K562 (cell line): ENCODE results near the gene PCYT1A. TPM values are rescaled to one million over a fixed set of nuclear protein-coding genes. Genes with fewer than 3 reads are reported as not detected.

ENCODE experiments used
- ATAC-seq: fragments of 200-7000 bp; cut with Tn5 transposase; 3 replicates; pipeline ENCODE4 v1.9.1; 2020; ENCODE audit warnings: moderate library complexity
- Bru-seq: library from RNA; stranded (reverse); fragments of 400-500 nt; gene quantifications from one replicate; lab custom pipeline; 2021; lab: Mats Ljungman, UMichigan
- BruChase-seq, 2 experiments: library from RNA; stranded (reverse); fragments of 400-500 nt; gene quantifications; one replicate each; lab custom pipeline; 2021; lab: Mats Ljungman, UMichigan
- BruUV-seq: library from RNA; stranded (reverse); fragments of 400-500 nt; replicated peaks from 2 replicates; lab custom pipeline; 2021; lab: Mats Ljungman, UMichigan
- CTCF ChIA-PET: fragments of 300-600 bp; formaldehyde crosslinking; extraction: SDS; loops from one replicate; lab custom pipeline; 2021; ENCODE audit warnings: low intra/inter-chr PET ratio; lab: Yijun Ruan, JAX
- POLR2A ChIA-PET: fragments of 300-600, 350-650 bp; sonication (Branson Sonifier 250); formaldehyde crosslinking; extraction: SDS; loops from one replicate; lab custom pipeline; 2021; ENCODE audit warnings: antibody characterized with exemption, inconsistent platforms; lab: Yijun Ruan, JAX
- DNase-seq, 4 experiments: peaks; one replicate each; pipeline versions ENCODE4 v3.0.0 to v3.0.0-alpha.2; 2011 to 2018; ENCODE audit warnings: low spot score in 3 of 4, mixed read lengths in 3 of 4; ENCODE audit errors: extremely low read depth in 1 of 4
- FAIRE-seq: peaks from 2 replicates; lab custom pipeline; 2011; peaks lifted over from hg19 to GRCh38; lab: Jason Lieb, UNC
- H2AFZ ChIP-seq: 2 replicates; pipeline ENCODE4 v1.6.0; 2011; ENCODE audit warnings: low read depth, low read length, control low read depth, inconsistent platforms
- H3K27ac ChIP-seq: fragments of 200-600 bp; 3 replicates; pipeline ENCODE4 v1.8.0; 2011; ENCODE audit warnings: low read depth, mild to moderate bottlenecking, control low read depth, inconsistent platforms, low read length, moderate library complexity, mixed read lengths; ENCODE audit errors: extremely low read depth
- H3K27me3 ChIP-seq, 2 experiments: fragments of 300-600 bp in 1 of 2; 2 replicates in 1 of 2; 3 replicates in 1 of 2; pipeline versions ENCODE4 v1.6.0 to v1.8.0; 2011; ENCODE audit warnings: inconsistent platforms in 2 of 2, low read length in 2 of 2, mild to moderate bottlenecking in 1 of 2, mixed read lengths in 1 of 2, moderate library complexity in 1 of 2; ENCODE audit not compliant: control insufficient read depth in 2 of 2, insufficient read depth in 2 of 2
- H3K36me3 ChIP-seq: fragments of 300-600 bp; 3 replicates; pipeline ENCODE4 v1.8.0; 2011; ENCODE audit warnings: mild to moderate bottlenecking, low read length, inconsistent platforms; ENCODE audit not compliant: control insufficient read depth, insufficient read depth
- H3K4me1 ChIP-seq, 2 experiments: fragments of 200-600 bp in 1 of 2; replicated peaks in 1 of 2; 2 replicates in 1 of 2; 3 replicates in 1 of 2; pipeline versions ENCODE4 v1.5.1 to v1.8.0; 2011; ENCODE audit warnings: inconsistent platforms in 2 of 2, low read length in 2 of 2, mild to moderate bottlenecking in 1 of 2, mixed read lengths in 1 of 2, moderate library complexity in 1 of 2; ENCODE audit not compliant: control insufficient read depth in 2 of 2, insufficient read depth in 2 of 2
- H3K4me2 ChIP-seq: 2 replicates; pipeline ENCODE4 v1.6.1; 2011; ENCODE audit warnings: low read length, control low read depth, inconsistent platforms, mixed read lengths; ENCODE audit not compliant: insufficient read depth
- H3K4me3 ChIP-seq: fragments of 200-600 bp; sonication (generic), shearing (Covaris generic); 2 replicates; pipeline ENCODE4 v1.5.1; 2016; ENCODE audit warnings: control low read depth, inconsistent platforms
- H3K79me2 ChIP-seq: fragments of 200-600 bp; 3 replicates; pipeline ENCODE4 v1.8.0; 2011; ENCODE audit warnings: low read length, inconsistent platforms; ENCODE audit not compliant: control insufficient read depth, insufficient read depth
- H3K9ac ChIP-seq, 2 experiments: 2 replicates each; pipeline versions ENCODE4 v1.6.0 to v1.6.1; 2011; ENCODE audit warnings: low read depth in 2 of 2, low read length in 2 of 2, control low read depth in 1 of 2, inconsistent platforms in 1 of 2, mild to moderate bottlenecking in 1 of 2, mixed read lengths in 1 of 2; ENCODE audit not compliant: insufficient read depth in 1 of 2
- H3K9me1 ChIP-seq: one replicate; pipeline ENCODE4 v1.6.0; 2011; ENCODE audit warnings: inconsistent platforms, mild to moderate bottlenecking, low read length, moderate library complexity; ENCODE audit not compliant: control insufficient read depth, insufficient read depth
- H3K9me3 ChIP-seq: replicated peaks from 2 replicates; pipeline ENCODE4 v1.5.1; 2011; ENCODE audit warnings: low read depth, low read length, inconsistent platforms; ENCODE audit not compliant: control insufficient read depth, insufficient read depth
- H4K20me1 ChIP-seq: replicated peaks from 2 replicates; pipeline ENCODE4 v1.6.1; 2011; ENCODE audit warnings: low read length, inconsistent platforms, mixed read lengths; ENCODE audit not compliant: control insufficient read depth, insufficient read depth
- FOXP1 ChIP-seq: sonication (generic); formaldehyde crosslinking; IDR thresholded peaks from 2 replicates; pipeline ENCODE4 v1.8.0; 2022; ENCODE audit warnings: mild to moderate bottlenecking, missing genetic modification reagents
- LARP7 ChIP-seq: fragments of 450-650 bp; IDR thresholded peaks from 2 replicates; pipeline ENCODE4 v1.6.1; 2016
- XRCC5 ChIP-seq: fragments of 200-400 bp; formaldehyde crosslinking; IDR thresholded peaks from 2 replicates; pipeline ENCODE4 v1.6.1; 2017; ENCODE audit warnings: low read depth, mild to moderate bottlenecking, low read length
- WGBS: fragments of 100-300 bp; shearing (Covaris generic); methylation state at CpG from one replicate; pipeline ENCODE4 v1.1.6; 2016; ENCODE audit warnings: low coverage, mixed read lengths; ENCODE audit not compliant: insufficient coverage; ENCODE audit errors: missing lambda C conversion rate; 5-methylcytosine and 5-hydroxymethylcytosine counted together
- in situ Hi-C: fragments of 300-500 bp; cut with MboI; formaldehyde crosslinking; loops from 4 replicates; pipeline ENCODE4 v1.15.0; 2018; ENCODE audit warnings: inconsistent platforms, mixed read lengths
- intact Hi-C: fragments of 100-400 bp; cut with micrococcal nuclease; formaldehyde crosslinking; loops from 2 replicates; pipeline ENCODE4 v1.14.2; 2022
- long read RNA-seq, 3 experiments: library from polyadenylated mRNA in 2 of 3; library from RNA in 1 of 3; unstranded in 2 of 3; stranded (forward) in 1 of 3; transcript quantifications; one replicate each; pipeline ENCODE4 v2.0.0, GENCODE V29; 2019 to 2022
- polyA minus RNA-seq, 3 experiments: library from RNA; depleted of rRNA, polyadenylated mRNA; stranded (reverse); fragments of >200 nt; gene quantifications; 2 replicates each; pipeline ENCODE4 v1.2.3, GENCODE V29; 2011
- polyA plus RNA-seq, 8 experiments: library from polyadenylated mRNA; depleted of rRNA in 4 of 8; stranded (reverse) in 5 of 8; unstranded in 3 of 8; fragments of >200 nt; fragmentation: Nextera tagmentation in 2 of 8; fragmentation: Illumina TruSeq in 1 of 8; extraction: Ambion mirVana in 2 of 8; extraction: Trizol in 1 of 8; gene quantifications; 2 replicates each; pipeline versions ENCODE4 v1.2.1 to v1.2.3, GENCODE V29; 2011 to 2014; ENCODE audit warnings: inconsistent platforms in 1 of 8, missing spikeins in 1 of 8
- total RNA-seq, 7 experiments: library from RNA; depleted of rRNA in 6 of 7; stranded (reverse); fragments of >200 nt in 6 of 7; fragmentation: Illumina TruSeq in 2 of 7; extraction: Trizol in 2 of 7; gene quantifications; 2 replicates each; pipeline versions ENCODE4 v1.2.1 to v1.2.3, GENCODE V29; 2011 to 2021; ENCODE audit warnings: low replicate concordance in 1 of 7
- TF ChIP-seq, protein P1 (sequence below): IDR thresholded peaks from 2 replicates; pipeline ENCODE4 v1.6.1; 2011; ENCODE audit not compliant: insufficient read length; ENCODE audit errors: extremely low read depth
- TF ChIP-seq, protein P2 (sequence below): fragments of 200-800 bp; sonication (Bioruptor generic); IDR thresholded peaks from 2 replicates; pipeline ENCODE4 v1.6.1; 2017; ENCODE audit warnings: missing genetic modification characterization, missing compliant biosample characterization
- TF ChIP-seq, protein P3 (sequence below): fragments of 150-350 bp; conservative IDR thresholded peaks from 2 replicates; pipeline ENCODE4 v1.6.1; 2014; ENCODE audit warnings: low read length
- TF ChIP-seq, protein P4 (sequence below): fragments of 250-450 bp; sonication (Bioruptor Pico); IDR thresholded peaks from 2 replicates; pipeline ENCODE4 v1.5.0; 2020; ENCODE audit warnings: mild to moderate bottlenecking, borderline replicate concordance

Gene PCYT1A
- 166 and 178 TPM in 2 replicates for total RNA-seq (2011; cell fraction: chromatin; rRNA removed; ENCODE audit: low replicate concordance)
- total RNA-seq (2011; cell fraction: nucleolus; rRNA removed) = 94.6 and 104 TPM in 2 replicates
- 110 and 116 TPM in 2 replicates for total RNA-seq (2011; cell fraction: nucleoplasm; rRNA removed)
- total RNA-seq (2014; rRNA removed) (42.4 and 49.6 TPM in 2 replicates), total RNA-seq (2014; rRNA removed; fragmentation: Illumina TruSeq; extraction: Trizol) (42.9 and 47.6 TPM in 2 replicates), total RNA-seq (2015; rRNA removed; fragmentation: Illumina TruSeq; extraction: Trizol) (51.1 and 53.4 TPM in 2 replicates), total RNA-seq (2021) (52.0 and 55.5 TPM in 2 replicates), polyA plus RNA-seq (2011; rRNA removed) (53.0 and 55.1 TPM in 2 replicates), polyA plus RNA-seq (2014; fragmentation: Illumina TruSeq; extraction: Trizol) (58.2 and 62.8 TPM in 2 replicates), polyA plus RNA-seq (2014; fragmentation: Nextera tagmentation; extraction: Ambion mirVana) (10 to 100 TPM; 13.4 to 13.5 TPM), polyA plus RNA-seq (2014; rRNA removed) (45.8 and 49.4 TPM in 2 replicates), polyA minus RNA-seq (2011; rRNA and poly(A)+ RNA removed) (102 and 116 TPM in 2 replicates), Bru-seq, nascent RNA (percentile 77 among the genes with signal in this experiment), BruChase-seq, experiment 1, labeled RNA remaining after a 2-hour chase (percentile 86 among the genes with signal in this experiment), BruChase-seq, experiment 2, labeled RNA remaining after a 6-hour chase (percentile 89 among the genes with signal in this experiment)
- polyA plus RNA-seq (2011; cell fraction: cytosol; rRNA removed) = 45.5 and 51.1 TPM in 2 replicates
- polyA plus RNA-seq (2011; cell fraction: nucleus; rRNA removed) = 99.4 and 119 TPM in 2 replicates
- polyA plus RNA-seq (2012) = 39.7 and 44.1 TPM in 2 replicates
- polyA minus RNA-seq (2011; cell fraction: cytosol; rRNA and poly(A)+ RNA removed) = 72.9 and 75.6 TPM in 2 replicates
- 78.6 and 108 TPM in 2 replicates for polyA minus RNA-seq (2011; cell fraction: nucleus; rRNA and poly(A)+ RNA removed)
- long read RNA-seq, experiment 1, full-length matches to known transcripts = 22 of 352 reads
- long read RNA-seq, experiment 1, partial matches to known transcripts = 36 of 352 reads
- long read RNA-seq, experiment 1, other reads (novel, unspliced or antisense) = 294 of 352 reads
- long read RNA-seq, experiment 2, transcript PCYT1A-206 (9 exons, 1,482 nt) = major isoform, 10 of 37 reads
- long read RNA-seq, experiment 2, partial matches to known transcripts = 1 of 37 reads
- long read RNA-seq, experiment 2, other reads (novel, unspliced or antisense) = 25 of 37 reads
- long read RNA-seq, experiment 3, transcript PCYT1A-206 (9 exons, 1,482 nt) = major isoform, 9 of 31 reads
- long read RNA-seq, experiment 3, partial matches to known transcripts = 5 of 31 reads
- long read RNA-seq, experiment 3, other reads (novel, unspliced or antisense) = 15 of 31 reads

GRCh38 chr3:196287440-196288140, at the start of gene PCYT1A:
PCYT1A (minus strand) TSS chr3:196287726; CDS start chr3:196270531, 17,195 bp downstream.
- in situ Hi-C loops = no loop called here
- Histone ChIP-seq H3K36me3 (peaks cover 8% of the 10 kb centered on the region), H3K9me1 (no peaks in the 10 kb centered on the region), H3K9ac (peak within 1 kb of the TSS; percentile 92 to 100), H3K79me2 (peaks cover 55% of the 10 kb centered on the region), H3K4me1 (peaks cover 18 to 22% of the 10 kb centered on the region in 2 experiments; a peak in 4 of 5 replicates), H3K4me2 (peak within 1 kb of the TSS; percentile 99), H3K9me3 (no peaks in the 10 kb centered on the region), H3K4me3 (peak within 1 kb of the TSS; percentile 78), H3K27me3 (no peaks in the 10 kb centered on the region), H4K20me1 (no peaks in the 10 kb centered on the region), H2AFZ (peak within 1 kb of the TSS; percentile 92), H3K27ac (peak within 1 kb of the TSS; percentile 92)
- TSS peak; percentile 90 for BruUV-seq
- ATAC-seq (peak; percentile 91), DNase-seq (peak; percentile 88 to 97 (median 92)), FAIRE-seq (peak; percentile 94)
- intact Hi-C loops = loop anchor here (1.0 kb wide), 1 partner anchor 8 kb away; no protein-coding TSS in a partner anchor
- 1% methylated on average over 54 of the region's 55 CpGs for WGBS
- ChIA-PET POLR2A (interaction anchor here (0.6 to 2.6 kb wide), 8 partner anchors 11 to 975 kb away, joined by 3 to 13 read pairs (median 3); no protein-coding TSS in a partner anchor), CTCF (no interaction called here)
- TF ChIP-seq, protein P1, sequence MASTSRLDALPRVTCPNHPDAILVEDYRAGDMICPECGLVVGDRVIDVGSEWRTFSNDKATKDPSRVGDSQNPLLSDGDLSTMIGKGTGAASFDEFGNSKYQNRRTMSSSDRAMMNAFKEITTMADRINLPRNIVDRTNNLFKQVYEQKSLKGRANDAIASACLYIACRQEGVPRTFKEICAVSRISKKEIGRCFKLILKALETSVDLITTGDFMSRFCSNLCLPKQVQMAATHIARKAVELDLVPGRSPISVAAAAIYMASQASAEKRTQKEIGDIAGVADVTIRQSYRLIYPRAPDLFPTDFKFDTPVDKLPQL = peak; percentile 41
- TF ChIP-seq XRCC5 = peak; percentile 72
- TF ChIP-seq, protein P2, sequence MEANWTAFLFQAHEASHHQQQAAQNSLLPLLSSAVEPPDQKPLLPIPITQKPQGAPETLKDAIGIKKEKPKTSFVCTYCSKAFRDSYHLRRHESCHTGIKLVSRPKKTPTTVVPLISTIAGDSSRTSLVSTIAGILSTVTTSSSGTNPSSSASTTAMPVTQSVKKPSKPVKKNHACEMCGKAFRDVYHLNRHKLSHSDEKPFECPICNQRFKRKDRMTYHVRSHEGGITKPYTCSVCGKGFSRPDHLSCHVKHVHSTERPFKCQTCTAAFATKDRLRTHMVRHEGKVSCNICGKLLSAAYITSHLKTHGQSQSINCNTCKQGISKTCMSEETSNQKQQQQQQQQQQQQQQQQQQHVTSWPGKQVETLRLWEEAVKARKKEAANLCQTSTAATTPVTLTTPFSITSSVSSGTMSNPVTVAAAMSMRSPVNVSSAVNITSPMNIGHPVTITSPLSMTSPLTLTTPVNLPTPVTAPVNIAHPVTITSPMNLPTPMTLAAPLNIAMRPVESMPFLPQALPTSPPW (CRISPR knock-in tag) = peak; percentile 66
- TF ChIP-seq, protein P3, sequence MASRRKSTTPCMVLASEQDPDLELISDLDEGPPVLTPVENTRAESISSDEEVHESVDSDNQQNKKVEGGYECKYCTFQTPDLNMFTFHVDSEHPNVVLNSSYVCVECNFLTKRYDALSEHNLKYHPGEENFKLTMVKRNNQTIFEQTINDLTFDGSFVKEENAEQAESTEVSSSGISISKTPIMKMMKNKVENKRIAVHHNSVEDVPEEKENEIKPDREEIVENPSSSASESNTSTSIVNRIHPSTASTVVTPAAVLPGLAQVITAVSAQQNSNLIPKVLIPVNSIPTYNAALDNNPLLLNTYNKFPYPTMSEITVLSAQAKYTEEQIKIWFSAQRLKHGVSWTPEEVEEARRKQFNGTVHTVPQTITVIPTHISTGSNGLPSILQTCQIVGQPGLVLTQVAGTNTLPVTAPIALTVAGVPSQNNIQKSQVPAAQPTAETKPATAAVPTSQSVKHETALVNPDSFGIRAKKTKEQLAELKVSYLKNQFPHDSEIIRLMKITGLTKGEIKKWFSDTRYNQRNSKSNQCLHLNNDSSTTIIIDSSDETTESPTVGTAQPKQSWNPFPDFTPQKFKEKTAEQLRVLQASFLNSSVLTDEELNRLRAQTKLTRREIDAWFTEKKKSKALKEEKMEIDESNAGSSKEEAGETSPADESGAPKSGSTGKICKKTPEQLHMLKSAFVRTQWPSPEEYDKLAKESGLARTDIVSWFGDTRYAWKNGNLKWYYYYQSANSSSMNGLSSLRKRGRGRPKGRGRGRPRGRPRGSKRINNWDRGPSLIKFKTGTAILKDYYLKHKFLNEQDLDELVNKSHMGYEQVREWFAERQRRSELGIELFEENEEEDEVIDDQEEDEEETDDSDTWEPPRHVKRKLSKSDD = no peak
- TF ChIP-seq, protein P4, sequence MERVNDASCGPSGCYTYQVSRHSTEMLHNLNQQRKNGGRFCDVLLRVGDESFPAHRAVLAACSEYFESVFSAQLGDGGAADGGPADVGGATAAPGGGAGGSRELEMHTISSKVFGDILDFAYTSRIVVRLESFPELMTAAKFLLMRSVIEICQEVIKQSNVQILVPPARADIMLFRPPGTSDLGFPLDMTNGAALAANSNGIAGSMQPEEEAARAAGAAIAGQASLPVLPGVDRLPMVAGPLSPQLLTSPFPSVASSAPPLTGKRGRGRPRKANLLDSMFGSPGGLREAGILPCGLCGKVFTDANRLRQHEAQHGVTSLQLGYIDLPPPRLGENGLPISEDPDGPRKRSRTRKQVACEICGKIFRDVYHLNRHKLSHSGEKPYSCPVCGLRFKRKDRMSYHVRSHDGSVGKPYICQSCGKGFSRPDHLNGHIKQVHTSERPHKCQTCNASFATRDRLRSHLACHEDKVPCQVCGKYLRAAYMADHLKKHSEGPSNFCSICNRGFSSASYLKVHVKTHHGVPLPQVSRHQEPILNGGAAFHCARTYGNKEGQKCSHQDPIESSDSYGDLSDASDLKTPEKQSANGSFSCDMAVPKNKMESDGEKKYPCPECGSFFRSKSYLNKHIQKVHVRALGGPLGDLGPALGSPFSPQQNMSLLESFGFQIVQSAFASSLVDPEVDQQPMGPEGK (CRISPR knock-in tag) = no peak
- TF ChIP-seq LARP7 = peak; percentile 42; the same call in 1 of the 2 replicates
- TF ChIP-seq FOXP1 = peak; percentile 84; the same call in 1 of the 2 replicates
